Stimulated activated CD8-positive, alpha-beta memory T cell treated with anti-CD3 and anti-CD28 coated beads, Interleukin-7, amount 100 ng/mL, for 4 hours (primary cell): ENCODE measurements around the gene CGB2.
"Not testable (repeated sequence)": the region's sequence is repeated elsewhere in the genome, so short reads cannot be mapped to it uniquely, and the experiment has no call there.

Experiments used
- DNase-seq, 2 donors: peaks; one replicate each; pipeline ENCODE4 v3.0.0-alpha.2; 2020; ENCODE audit warnings: low read depth in 2 of 2

The CGB2 gene

DNA sequence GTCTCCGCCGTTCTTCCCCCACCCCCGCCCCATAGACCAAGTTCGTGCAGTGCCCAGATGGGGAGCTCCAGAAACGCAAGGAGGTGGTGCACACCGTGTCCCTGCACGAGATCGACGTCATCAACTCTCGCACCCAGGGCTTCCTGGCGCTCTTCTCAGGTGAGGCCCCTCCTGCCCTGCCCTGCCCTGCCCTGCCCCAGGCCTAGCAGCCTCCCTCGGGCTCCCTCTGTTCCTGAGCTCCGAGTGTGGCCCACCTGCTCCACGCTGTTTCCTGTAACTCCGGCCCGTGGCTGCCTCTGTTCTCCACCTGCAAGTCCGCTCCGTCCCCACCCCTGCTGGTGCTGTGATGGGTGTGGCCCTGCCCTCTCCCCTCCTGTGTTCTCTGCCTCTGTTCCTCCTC is 21.2 kb upstream of the CGB2 start:
- no peak for DNase-seq

DNA sequence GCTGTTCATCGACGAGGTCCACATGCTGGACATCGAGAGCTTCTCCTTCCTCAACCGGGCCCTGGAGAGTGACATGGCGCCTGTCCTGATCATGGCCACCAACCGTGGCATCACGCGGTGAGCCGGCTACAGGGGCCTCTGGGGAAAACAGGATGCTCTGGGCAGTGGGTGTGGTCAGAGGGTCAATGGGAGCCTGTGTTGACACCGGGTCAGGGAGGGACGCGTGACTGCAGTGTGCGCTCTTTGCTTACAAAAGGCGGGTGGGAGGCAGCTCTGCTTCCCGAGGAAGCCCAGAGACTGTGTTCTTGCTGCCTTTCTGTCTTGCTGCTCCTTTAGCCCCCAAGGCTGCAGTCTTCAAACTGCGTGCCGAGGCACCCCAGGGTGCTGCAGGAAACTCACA is 20.5 kb upstream of the CGB2 start:
- DNase-seq: no peak

DNA sequence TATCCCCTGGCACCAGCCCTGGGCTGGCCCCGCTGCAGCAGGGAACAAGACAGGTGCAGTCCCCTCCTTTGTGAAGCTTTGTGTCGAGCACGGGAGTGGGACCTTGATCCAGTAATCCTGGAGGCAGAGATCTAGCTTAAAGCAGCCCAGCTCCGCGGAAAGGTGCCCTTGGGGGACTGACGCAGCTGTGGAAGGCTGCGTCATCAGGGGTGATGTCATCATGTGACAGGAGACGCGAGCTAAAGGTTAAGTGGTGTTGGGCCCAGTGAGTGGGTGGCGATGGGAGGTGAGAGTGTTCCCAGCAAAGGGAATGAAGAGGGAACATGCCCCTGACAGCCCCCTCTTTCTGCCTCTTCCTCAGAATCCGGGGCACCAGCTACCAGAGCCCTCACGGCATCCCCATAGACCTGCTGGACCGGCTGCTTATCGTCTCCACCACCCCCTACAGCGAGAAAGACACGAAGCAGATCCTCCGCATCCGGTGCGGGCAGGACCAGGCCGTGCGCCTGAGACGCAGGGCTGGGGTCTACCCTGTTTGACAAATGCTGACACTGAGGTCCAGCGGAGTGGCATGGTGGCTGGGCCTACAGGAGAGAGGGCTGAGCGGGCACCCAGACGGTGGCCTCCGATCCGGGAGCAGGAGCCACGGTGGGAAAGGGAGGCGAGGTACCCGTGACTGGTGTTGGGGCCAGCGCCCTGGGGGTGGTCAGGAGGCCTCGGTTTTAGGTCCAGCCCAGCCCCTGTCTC is 17.4 kb upstream of the CGB2 start:
- DNase-seq: no peak

DNA sequence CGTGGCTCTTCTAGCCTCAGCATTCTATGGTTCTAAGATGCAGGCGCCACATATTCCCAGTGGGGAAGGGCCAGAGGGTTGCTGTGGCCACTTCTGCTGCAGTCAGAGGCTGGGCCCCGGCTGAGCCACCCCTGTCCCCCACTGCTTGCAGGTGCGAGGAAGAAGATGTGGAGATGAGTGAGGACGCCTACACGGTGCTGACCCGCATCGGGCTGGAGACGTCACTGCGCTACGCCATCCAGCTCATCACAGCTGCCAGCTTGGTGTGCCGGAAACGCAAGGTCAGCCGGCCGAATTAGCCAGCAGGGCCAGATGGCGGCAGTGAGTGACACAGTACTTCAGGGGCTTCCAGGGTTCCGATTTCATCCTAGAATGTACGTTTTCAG is 16.8 kb upstream of the CGB2 start:
- DNase-seq: no peak

DNA sequence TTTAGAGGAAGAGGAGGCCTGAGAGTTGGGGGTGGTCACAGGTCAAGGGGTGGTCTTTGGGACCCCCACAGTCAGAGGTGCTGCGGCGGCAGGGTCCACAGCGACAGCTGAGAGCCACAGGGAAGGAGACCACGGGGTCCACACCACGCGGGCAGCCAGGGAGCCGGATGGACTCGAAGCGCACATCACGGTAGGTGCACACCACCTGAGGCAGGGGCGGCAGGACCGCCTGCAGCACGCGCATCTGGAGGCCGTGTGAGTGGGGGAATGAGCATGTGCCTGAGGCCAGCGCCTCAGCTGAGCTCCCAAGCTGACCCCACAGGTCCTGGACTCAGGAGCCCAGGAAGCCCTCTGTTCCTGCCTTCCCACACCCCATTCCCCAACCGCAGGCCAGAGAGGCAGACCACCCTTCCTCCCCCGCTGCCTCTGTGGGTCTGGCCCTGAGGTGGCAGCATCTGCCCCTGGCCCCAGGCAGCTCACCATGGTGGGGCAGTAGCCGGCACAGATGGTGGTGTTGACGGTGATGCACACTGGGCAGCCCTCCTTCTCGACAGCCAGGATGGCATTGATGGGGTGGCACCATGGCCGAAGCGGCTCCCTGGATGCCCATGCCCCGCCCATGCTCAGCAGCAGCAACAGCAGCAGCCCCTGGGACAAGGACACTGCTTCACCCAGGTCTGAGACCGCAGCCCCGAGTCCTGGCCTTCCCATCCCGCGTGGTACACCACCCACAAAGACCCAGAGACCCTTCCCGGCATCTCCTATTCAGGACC is 15.4 kb upstream of the CGB2 start:
- DNase-seq: no peak

DNA sequence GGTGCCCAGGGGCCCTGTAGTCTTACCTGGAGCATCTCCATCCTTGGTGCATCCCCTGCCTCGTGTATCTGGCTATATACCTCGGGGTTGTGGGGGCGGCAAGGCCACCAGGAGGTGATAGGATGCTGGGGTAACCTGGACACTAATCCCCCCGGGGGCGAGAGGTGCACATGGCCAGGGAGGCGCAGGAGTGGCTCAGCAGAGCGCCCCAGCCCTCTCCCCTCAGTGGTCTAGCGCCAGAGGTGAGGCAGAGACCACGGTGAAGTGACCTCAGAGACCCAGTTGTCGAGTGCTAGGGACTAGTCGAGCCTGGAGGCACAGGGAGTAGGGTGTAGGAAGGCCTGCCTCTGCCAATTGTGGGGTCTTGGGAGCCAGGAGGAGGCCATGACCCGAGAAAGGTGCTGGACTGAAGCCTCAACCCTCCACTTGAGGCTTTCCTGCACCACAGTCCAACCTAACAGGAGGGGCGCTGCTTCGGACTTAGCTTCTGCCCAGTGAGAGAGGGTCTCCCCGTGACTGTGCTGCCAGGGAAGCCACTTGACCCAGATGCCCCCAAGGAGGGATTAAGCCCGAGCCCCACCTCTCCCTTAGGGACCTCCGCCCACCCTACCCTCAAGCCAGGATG is 14.5 kb upstream of the CGB2 start, which contains the start of gene LHB:
Gene LHB, minus strand, starts transcription at position 51 of the 625 bp plus-strand sequence. Its CDS starts 10 bp downstream, at position 41.
- DNase-seq: no peak

DNA sequence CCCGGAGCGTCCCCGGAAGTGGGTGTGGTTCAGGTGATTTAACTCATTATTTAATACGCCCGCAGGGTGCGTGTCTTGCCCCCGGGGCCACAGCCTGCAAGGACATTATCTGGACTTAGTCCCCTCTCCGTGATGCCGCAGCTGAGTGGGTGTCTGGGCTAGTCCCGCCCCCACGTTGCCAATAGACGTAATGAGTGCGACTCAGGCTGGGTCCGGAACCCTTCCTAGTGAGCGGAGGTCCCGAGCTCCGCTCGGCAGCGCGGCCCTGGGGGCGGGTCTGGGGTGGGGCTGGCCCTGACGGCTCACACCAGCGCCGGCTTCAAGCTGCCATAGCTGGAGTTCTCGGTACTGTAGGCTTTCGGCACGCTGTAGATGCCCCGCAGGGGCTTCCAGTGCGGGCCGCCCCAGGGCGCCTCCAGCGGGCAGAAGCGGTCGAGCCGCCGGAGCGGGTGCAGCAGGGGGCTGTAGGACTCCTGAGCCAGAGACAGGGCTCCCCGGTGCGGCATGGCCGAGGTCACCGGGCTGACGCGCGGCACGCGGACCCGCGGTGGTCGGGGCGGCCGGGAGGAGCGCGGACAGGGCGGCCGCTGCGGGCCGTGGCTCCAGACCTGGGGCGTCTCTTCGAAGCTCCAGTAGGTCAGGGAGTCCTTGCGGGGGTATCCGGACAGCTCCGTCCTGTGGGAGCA is 13.9 kb upstream of the CGB2 start:
- peak in 1 of 2 donors; percentile 53 for DNase-seq

DNA sequence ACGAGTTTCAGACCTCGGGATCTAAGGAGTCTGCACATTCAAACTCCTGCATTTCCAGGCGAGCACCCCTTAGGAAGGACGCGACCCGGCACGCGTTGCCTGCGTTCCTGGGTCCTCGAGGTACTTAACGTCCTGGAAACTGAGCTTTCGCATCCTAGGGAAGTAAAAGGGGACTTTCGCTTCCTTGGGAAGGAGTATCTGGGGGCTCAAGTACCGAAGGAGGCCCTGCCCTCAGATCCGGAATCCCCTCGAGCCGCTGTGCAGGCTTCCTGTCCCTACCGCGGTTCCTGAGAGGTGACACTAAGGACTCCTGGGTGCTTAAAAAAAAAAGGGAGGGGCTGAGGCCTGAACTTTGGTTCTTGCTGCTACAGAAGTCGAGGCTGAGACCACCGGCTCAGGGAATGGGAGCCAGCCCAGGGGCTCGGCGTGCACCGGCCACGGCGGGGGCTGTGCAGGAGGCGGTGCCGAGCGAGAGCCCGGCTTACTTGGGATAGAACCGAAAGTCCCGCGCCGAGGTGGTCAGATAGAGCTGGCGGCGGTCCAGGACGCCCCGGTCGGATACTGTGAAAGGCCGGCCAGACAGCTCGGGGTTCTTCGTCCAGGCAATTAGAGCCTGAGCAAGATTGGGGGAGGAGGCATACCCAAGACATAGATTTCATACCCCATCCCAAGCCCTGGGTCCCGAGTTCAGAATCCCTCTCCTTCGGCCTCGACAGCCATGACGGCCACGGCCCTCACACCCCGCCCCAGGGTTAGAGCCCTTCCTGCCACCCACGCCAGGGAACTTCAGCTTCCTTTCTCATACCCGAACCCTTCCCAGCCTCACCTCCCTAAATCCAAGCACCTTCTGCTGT is 13.1 kb upstream of the CGB2 start:
- not testable (repeated sequence) for DNase-seq

DNA sequence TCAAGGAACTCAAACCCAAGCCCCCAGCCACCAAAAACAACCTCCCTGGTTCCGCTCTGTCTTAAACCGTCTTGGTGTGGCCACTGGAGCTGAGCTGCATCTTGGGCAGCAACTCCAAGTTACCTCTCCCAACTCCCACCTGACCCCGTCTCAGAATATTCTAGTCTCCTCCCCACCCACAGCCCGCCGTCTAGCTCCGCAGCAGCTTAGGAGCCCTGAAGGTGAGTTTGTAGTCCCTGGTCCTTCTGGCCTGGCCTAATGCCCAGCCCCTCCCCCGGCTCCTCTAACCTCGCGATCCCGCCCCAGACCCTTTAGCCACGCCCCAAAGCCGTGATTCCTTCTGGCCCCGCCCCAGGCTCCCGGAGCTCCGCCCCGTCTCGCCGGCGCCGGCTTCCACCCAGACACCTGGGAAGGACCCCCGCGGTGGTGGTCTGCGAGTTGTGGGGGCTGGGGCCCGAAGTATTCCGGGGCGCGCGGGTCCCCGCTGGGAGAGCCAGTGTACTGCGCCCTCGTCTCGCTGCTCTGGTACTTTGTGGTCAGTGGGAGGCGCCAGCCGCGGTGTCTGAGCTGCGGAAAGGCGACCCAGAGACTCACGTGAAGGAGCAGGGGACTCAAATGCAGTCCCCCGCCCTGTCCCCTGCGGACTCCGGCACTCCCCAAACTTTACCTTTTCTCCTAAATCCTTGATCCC is 12.3 kb upstream of the CGB2 start:
- peak in 1 of 2 donors; percentile 43 for DNase-seq

DNA sequence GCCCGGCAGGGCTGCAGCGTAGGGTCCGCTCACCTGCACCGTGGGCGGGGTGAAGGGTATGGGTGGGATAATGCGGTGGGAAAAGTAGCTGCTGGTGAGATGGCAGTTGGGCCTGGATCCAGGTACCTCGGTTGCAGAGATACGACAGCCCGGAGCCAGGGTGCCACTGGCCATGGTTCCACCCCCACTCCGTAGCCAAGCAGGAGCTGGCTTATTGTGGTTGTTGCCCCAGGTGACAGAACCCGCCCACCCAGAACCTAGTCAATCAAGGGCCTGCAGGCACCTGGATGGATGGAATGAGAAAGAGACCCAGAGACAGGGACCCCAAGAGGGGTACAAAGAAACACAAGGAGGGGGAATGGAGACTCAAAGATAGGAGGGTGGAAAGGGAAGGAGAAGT is 11.3 kb upstream of the CGB2 start:
- no peak for DNase-seq

DNA sequence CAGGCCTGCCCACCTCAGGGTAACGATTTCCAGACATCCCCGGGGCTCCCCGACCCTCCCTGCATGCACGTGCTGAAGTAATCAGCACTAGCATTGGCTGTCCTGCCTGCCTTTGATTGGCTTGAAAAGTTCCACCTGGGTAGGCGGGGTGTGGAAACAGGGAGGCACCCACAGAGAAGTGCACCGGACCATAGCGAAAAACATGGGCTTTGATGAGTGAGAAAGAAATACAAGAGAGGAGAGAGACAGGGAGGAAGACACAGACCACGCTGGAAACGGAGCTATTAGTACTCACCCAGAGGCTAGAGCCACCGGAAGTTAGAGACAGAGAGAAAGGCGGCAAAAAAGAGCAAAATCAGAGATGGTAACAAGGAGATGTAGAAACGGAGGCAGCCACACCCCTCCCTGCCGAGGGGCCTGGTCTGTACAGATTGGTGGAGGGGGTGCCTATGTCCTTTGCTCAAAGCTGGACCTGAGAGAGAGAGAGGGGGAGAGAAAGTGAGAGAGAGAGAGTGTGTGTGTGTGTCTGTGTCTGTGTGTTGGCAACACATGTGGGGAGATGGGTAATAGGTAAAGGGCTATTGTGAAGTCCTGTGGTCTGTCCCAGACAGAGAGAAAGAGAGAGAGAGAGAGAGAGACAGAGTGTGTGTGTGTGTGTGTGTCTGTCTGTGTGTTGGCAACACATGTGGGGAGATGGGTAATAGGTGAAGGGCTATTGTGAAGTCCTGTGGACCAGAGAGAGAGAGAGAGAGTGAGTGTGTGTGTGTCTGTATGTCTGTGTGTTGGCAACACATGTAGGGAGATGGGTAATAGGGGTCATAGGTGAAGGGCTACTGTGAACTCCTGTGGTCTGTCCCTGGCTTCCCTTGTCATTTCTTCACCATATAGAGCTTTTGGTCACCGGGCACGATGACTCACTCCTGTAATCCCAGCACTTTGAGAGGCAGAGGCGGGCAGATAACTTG is 10.5 kb upstream of the CGB2 start:
- DNase-seq: no peak

DNA sequence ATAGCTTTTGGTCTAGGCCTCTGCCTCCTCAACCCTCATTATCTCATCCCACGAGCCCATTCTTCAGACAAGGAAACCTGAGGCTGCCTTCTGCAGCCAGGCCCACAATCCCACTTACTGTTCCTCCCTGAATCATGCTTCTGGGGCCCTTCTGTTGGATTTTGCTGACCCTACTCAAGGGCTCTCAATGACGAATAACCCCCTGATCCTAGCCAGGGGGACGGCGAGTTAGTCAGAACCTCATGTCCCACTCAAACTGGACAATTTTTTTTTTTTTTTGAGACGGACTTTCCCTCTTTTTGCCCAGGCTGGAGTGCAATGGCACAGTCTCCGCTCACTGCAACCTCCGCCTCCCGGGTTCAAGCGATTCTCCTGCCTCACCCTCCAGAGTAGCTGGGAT is 9.6 kb upstream of the CGB2 start:
- DNase-seq: no peak

DNA sequence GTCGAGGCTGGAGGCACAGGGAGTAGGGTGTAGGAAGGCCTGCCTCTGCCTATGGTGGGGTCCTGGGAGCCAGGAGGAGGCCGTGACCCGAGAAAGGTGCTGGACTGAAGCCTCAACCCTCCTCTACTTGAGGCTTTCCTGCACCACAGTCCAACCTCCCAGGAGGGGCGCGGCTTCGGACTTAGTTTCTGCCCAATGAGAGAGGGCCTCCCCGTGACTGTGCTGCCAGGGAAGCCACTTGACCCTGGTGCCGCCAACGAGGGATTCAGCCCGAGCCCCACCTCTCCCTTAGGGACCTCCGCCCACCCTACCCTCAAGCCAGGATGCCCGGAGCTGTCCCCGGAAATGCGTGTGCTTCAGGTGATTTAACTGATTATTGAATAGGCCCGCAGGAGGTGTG is 7.5 kb upstream of the CGB2 start, which contains the start of gene CGB3:
Gene CGB3, minus strand, starts transcription at position 101 of the 400 bp plus-strand sequence. CDS start 362 bp downstream, outside the sequence.
- DNase-seq: not testable (repeated sequence)

DNA sequence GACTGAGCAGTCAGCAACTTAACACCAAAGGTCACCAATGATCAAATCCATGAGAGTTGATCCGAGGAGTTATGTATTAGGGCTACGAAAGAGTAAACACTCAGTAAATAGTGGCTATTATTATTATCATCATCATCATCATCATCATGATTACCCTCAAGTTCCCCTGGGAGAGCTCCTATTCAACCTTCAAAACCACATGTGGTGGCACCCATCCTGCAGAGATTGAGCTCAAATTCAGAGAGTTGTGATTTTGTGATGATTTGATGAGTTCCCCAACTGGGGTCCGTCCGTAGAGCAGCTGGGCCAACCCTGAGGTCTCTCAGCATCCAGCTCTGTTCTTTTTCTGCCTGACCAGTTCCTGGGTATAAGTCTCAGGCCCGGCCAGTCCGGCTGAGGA is 6.6 kb upstream of the CGB2 start:
- DNase-seq: not testable (repeated sequence)

DNA sequence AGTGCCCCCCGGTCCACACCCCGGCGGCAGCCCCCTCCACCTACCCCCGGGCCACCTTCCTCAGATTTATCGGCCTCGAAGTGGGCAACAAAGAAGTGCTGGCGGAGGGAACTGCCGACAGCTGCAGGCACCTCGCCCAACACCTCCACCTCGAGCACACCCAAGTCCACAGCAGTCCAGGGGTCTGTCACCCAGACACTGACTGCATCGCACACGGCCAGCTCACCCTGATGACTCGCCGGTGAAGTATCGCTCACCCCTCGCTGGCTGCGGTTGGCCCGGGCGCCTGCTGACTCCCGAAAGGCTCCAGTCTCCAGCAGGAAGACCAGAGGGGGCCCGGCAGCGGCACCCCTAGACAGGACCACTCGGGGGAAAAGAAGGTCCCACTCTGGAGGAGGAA is 6.1 kb upstream of the CGB2 start:
- not testable (repeated sequence) for DNase-seq

DNA sequence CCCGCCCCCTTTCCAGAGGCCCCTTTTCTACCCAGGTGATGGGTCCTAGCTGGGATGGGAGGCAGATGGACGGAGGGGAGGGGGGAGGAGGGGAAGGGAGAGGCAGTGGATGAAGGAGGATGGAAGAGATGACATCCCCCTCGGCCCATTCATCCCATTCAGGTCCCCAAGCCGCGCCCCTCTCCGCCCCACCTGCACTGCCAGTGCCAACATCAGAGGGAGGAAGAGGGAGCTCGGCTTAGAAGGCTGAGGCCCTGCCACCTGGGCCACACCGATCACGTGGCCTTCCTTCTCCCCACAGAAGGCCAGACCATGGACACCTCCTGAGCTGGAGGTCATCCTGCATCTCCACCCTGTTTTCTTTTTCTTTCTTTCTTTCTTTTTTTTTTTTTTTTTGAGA is 3.0 kb upstream of the CGB2 start:
- DNase-seq: not testable (repeated sequence)

DNA sequence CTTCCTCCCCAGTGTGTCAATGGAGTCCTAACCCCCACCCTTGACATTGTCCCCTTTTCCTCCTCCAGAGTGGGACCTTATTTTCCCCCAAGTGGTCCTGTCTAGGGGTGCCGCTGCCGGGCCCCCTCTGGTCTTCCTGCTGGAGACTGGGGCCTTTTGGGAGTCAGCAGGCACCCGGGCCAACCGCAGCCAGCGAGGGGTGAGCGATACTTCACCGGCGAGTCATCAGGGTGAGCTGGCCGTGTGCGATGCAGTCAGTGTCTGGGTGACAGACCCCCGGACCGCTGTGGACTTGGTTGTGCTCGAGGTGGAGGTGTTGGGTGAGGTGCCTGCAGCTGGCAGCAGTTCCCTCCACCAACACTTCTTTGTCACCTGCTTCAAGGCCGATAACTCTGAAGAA is 1.9 kb upstream of the CGB2 start:
- DNase-seq: not testable (repeated sequence)

DNA sequence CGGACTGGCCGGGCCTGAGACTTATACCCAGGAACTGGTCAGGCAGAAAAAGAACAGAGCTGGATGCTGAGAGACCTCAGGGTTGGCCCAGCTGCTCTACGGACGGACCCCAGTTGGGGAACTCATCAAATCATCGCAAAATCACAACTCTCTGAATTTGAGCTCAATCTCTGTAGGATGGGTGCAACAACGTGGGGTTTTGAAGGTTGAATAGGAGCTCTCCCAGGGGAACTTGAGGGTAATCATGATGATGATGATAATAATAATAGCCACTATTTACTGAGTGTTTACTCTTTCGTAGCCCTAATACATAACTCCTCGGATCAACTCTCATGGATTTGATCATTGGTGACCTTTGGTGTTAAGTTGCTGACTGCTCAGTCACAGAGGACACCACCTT is 1.4 kb upstream of the CGB2 start:
- not testable (repeated sequence) for DNase-seq

DNA sequence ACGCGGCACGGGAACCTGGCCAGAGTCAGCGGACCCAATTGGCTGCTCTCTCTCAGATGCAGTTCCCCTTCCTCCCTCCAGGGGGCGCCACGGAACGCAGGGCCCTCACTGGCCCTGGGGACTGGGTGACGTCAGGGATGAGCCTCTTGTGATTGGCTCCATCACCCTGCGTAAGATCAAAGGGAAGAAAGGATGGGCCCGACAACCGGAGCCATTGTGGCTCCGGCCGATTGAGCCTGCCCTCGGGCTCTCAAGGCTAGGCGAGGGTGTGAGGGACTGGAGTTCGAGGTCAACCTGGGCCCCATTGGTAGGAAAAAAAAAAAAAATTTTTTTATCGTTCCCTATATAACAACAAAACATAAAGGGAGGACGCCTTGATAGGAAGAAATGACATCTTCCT is 5.1 kb downstream of the CGB2 start, which contains the start of gene CGB1:
Gene CGB1, minus strand, starts transcription at position 81 of the 400 bp plus-strand sequence. CDS start 184 bp downstream, outside the sequence.
- not testable (repeated sequence) for DNase-seq
